Measurements from ENCODE around the gene JPH4.

The JPH4 gene

GRCh38 chr14:23546450-23547035 is 32.0 kb downstream of the JPH4 start:
- DNase-seq (ENCODE audit: low read depth), result no peak
- no peak overlapping the region for H3K4me3 ChIP-seq (ENCODE audit: low read depth, low read length)
- TF ChIP-seq CTCF (IDR thresholded peaks at IDR 0.05; ENCODE audit: insufficient read depth, low read depth, low read length, missing control alignments), result no peak

- no peak for TF ChIP-seq CTCF (IDR thresholded peaks at IDR 0.05; ENCODE audit: insufficient read depth, low read depth, low read length, missing control alignments)
- no peak overlapping the region for H3K4me3 ChIP-seq (ENCODE audit: low read depth, low read length)
- DNase-seq (ENCODE audit: low read depth), result no peak
Measured at GRCh38 chr14:23545740-23546365, 32.7 kb downstream of the JPH4 start.

- no peak for TF ChIP-seq CTCF (IDR thresholded peaks at IDR 0.05; ENCODE audit: insufficient read depth, low read depth, low read length, missing control alignments)
- no peak for DNase-seq (ENCODE audit: low read depth)
- no peak overlapping the region for H3K4me3 ChIP-seq (ENCODE audit: low read depth, low read length)
Measured at GRCh38 chr14:23544511-23545447, 33.8 kb downstream of the JPH4 start.

- no peak overlapping the region for H3K4me3 ChIP-seq (ENCODE audit: low read depth, low read length)
- no peak for TF ChIP-seq CTCF (IDR thresholded peaks at IDR 0.05; ENCODE audit: insufficient read depth, low read depth, low read length, missing control alignments)
- no peak for DNase-seq (ENCODE audit: low read depth)
Measured at GRCh38 chr14:23543403-23543802, 35.2 kb downstream of the JPH4 start.

GRCh38 chr14:23542261-23542660 is 36.3 kb downstream of the JPH4 start:
- no peak overlapping the region for H3K4me3 ChIP-seq (ENCODE audit: low read depth, low read length)
- no peak for TF ChIP-seq CTCF (IDR thresholded peaks at IDR 0.05; ENCODE audit: insufficient read depth, low read depth, low read length, missing control alignments)
- no peak for DNase-seq (ENCODE audit: low read depth)

GRCh38 chr14:23540141-23540469 is 38.5 kb downstream of the JPH4 start:
- no peak for TF ChIP-seq CTCF (IDR thresholded peaks at IDR 0.05; ENCODE audit: insufficient read depth, low read depth, low read length, missing control alignments)
- DNase-seq (ENCODE audit: low read depth), result no peak
- H3K4me3 ChIP-seq (ENCODE audit: low read depth, low read length), result no peak overlapping the region
